Measurements from ENCODE around the gene NIPAL4.

DNA sequence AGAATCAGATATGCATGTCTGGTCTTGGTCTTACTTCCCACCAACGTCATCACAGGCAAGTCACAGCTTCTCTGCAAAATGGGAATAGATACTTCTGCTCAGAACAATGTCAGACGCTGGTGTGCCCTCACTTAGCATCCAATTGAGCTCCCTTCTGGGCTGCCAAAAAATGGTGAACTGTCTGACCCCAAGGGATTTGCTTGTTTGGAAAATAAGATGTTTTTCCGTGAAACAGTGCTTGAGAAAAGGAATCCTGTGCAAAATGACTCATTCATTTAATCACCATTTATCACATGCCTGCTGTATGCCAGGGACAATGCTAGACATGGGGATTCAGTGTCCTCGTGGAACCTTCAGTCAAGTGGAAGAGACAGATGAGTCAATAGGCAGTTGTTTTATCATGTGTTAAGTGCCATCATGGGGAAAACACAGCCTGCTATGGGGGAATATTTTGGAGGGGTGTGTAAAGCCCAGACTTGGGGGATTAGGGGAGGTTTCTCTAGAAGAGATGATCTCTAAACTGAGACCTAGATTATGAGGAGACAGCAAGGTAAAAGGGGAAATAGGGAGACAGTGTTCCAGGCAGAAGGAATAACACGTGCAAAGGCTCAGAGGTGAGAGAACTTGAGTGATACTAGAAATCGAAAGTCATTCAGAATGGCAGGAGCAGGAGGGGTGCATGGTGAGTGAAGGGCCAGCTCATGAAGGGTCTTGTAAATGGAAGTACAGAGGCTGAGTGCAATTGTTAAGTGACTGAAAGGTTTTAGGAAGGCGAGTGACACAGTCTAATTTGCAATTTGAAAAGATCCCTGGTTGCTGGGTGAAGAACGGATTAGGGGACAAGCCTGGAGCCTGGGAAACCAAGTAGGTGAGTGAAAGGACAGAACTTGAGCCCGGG, 3.9 kb downstream of the NIPAL4 start:
- TF ChIP-seq, protein P1, sequence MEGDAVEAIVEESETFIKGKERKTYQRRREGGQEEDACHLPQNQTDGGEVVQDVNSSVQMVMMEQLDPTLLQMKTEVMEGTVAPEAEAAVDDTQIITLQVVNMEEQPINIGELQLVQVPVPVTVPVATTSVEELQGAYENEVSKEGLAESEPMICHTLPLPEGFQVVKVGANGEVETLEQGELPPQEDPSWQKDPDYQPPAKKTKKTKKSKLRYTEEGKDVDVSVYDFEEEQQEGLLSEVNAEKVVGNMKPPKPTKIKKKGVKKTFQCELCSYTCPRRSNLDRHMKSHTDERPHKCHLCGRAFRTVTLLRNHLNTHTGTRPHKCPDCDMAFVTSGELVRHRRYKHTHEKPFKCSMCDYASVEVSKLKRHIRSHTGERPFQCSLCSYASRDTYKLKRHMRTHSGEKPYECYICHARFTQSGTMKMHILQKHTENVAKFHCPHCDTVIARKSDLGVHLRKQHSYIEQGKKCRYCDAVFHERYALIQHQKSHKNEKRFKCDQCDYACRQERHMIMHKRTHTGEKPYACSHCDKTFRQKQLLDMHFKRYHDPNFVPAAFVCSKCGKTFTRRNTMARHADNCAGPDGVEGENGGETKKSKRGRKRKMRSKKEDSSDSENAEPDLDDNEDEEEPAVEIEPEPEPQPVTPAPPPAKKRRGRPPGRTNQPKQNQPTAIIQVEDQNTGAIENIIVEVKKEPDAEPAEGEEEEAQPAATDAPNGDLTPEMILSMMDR (IDR thresholded peaks at IDR 0.05; ENCODE audit: low read depth, low read length, poor library complexity, severe bottlenecking) = no peak
- no peak for TF ChIP-seq EZH2phosphoT487 (IDR thresholded peaks at IDR 0.05; ENCODE audit: borderline replicate concordance, low read length)

Measured in DOHH2 (cell line).